Measurements from ENCODE around the gene OGFOD3.

The OGFOD3 gene

GRCh38 chr17:82411396-82412053, 6.9 kb downstream of the OGFOD3 start:
- ChIA-PET CTCF (no interaction called here), POLR2A (no interaction called here)
- TF ChIP-seq SP1 (IDR thresholded peaks at IDR 0.05) (no peak), ZNF384 (IDR thresholded peaks at IDR 0.05) (no peak), CTBP1 (IDR thresholded peaks at IDR 0.05; ENCODE audit: borderline replicate concordance) (no peak), LEF1 (IDR thresholded peaks at IDR 0.05; ENCODE audit: borderline replicate concordance) (no peak), FOXA1 (IDR thresholded peaks at IDR 0.05) (no peak), ARNT (IDR thresholded peaks at IDR 0.05) (no peak), ELF4 (IDR thresholded peaks at IDR 0.05) (no peak)
- no peak for DNase-seq (ENCODE audit: extremely low spot score)

GRCh38 chr17:82410014-82410716, 8.2 kb downstream of the OGFOD3 start:
- no peak for DNase-seq (ENCODE audit: extremely low spot score)
- CTCF ChIA-PET = interaction anchor here (0.7 kb wide), 1 partner anchor 59 kb away, joined by 5 read pairs; no protein-coding TSS in a partner anchor
- TF ChIP-seq SUZ12 (IDR thresholded peaks at IDR 0.05) (no peak), L3MBTL2 (conservative IDR thresholded peaks at IDR 0.05) (no peak), FOXA1 (IDR thresholded peaks at IDR 0.05) (no peak), ELF4 (IDR thresholded peaks at IDR 0.05) (no peak), BHLHE40 (IDR thresholded peaks at IDR 0.05; ENCODE audit: borderline replicate concordance) (no peak), ZNF384 (IDR thresholded peaks at IDR 0.05) (no peak), CTBP1 (IDR thresholded peaks at IDR 0.05; ENCODE audit: borderline replicate concordance) (no peak), LEF1 (IDR thresholded peaks at IDR 0.05; ENCODE audit: borderline replicate concordance) (no peak), SP1 (IDR thresholded peaks at IDR 0.05) (no peak)
- POLR2A ChIA-PET = no interaction called here

GRCh38 chr17:82408938-82409318, 9.5 kb downstream of the OGFOD3 start:
- TF ChIP-seq ELF4 (IDR thresholded peaks at IDR 0.05) = no peak
- ChIA-PET CTCF (interaction anchor here (0.7 kb wide), 1 partner anchor 173 kb away, joined by 3 read pairs; no protein-coding TSS in a partner anchor), POLR2A (no interaction called here)
- DNase-seq (ENCODE audit: extremely low spot score) = no peak

GRCh38 chr17:82408288-82408937, 10.0 kb downstream of the OGFOD3 start:
- POLR2A ChIA-PET = no interaction called here

GRCh38 chr17:82407255-82407654, 11.1 kb downstream of the OGFOD3 start:
- TF ChIP-seq HDGF (IDR thresholded peaks at IDR 0.05; ENCODE audit: borderline replicate concordance) (no peak), PKNOX1 (IDR thresholded peaks at IDR 0.05) (no peak), L3MBTL2 (conservative IDR thresholded peaks at IDR 0.05) (no peak), FOXA1 (IDR thresholded peaks at IDR 0.05) (no peak), SUZ12 (IDR thresholded peaks at IDR 0.05) (no peak)
- CTCF ChIA-PET = no interaction called here
- DNase-seq (ENCODE audit: extremely low spot score) = no peak
- POLR2A ChIA-PET = no interaction called here

More at GRCh38 chr17:82408288-82408937, 10.0 kb downstream of the OGFOD3 start:
- TF ChIP-seq BHLHE40 (IDR thresholded peaks at IDR 0.05; ENCODE audit: borderline replicate concordance) (no peak), ARNT (IDR thresholded peaks at IDR 0.05) (no peak), TARDBP (IDR thresholded peaks at IDR 0.05) (no peak), NFRKB (IDR thresholded peaks at IDR 0.05) (no peak), SUZ12 (IDR thresholded peaks at IDR 0.05) (no peak), CTBP1 (IDR thresholded peaks at IDR 0.05; ENCODE audit: borderline replicate concordance) (no peak), L3MBTL2 (conservative IDR thresholded peaks at IDR 0.05) (no peak), SP1 (IDR thresholded peaks at IDR 0.05) (no peak), LEF1 (IDR thresholded peaks at IDR 0.05; ENCODE audit: borderline replicate concordance) (no peak), ELF4 (IDR thresholded peaks at IDR 0.05) (no peak), PKNOX1 (IDR thresholded peaks at IDR 0.05) (no peak), HDGF (IDR thresholded peaks at IDR 0.05; ENCODE audit: borderline replicate concordance) (no peak), FOXM1 (IDR thresholded peaks at IDR 0.05; ENCODE audit: borderline replicate concordance) (no peak), ZNF384 (IDR thresholded peaks at IDR 0.05) (no peak), FOXA1 (IDR thresholded peaks at IDR 0.05) (no peak), FOXK2 (IDR thresholded peaks at IDR 0.05) (no peak)
- CTCF ChIA-PET = no interaction called here
- DNase-seq (ENCODE audit: extremely low spot score) = no peak

- no peak for TF ChIP-seq TARDBP (IDR thresholded peaks at IDR 0.05)
- TF ChIP-seq BHLHE40 (IDR thresholded peaks at IDR 0.05; ENCODE audit: borderline replicate concordance) = no peak
- no peak for TF ChIP-seq FOXK2 (IDR thresholded peaks at IDR 0.05)
- TF ChIP-seq FOXA1 (IDR thresholded peaks at IDR 0.05) = no peak
- no peak for TF ChIP-seq ZNF384 (IDR thresholded peaks at IDR 0.05)
- TF ChIP-seq CTBP1 (IDR thresholded peaks at IDR 0.05; ENCODE audit: borderline replicate concordance) = no peak
- TF ChIP-seq NFRKB (IDR thresholded peaks at IDR 0.05) = no peak
- no peak for TF ChIP-seq SP1 (IDR thresholded peaks at IDR 0.05)
- no peak for TF ChIP-seq ELF4 (IDR thresholded peaks at IDR 0.05)
- TF ChIP-seq LEF1 (IDR thresholded peaks at IDR 0.05; ENCODE audit: borderline replicate concordance) = no peak
- TF ChIP-seq FOXM1 (IDR thresholded peaks at IDR 0.05; ENCODE audit: borderline replicate concordance) = no peak
- TF ChIP-seq PKNOX1 (IDR thresholded peaks at IDR 0.05) = no peak
- TF ChIP-seq HDGF (IDR thresholded peaks at IDR 0.05; ENCODE audit: borderline replicate concordance) = no peak
- TF ChIP-seq SUZ12 (IDR thresholded peaks at IDR 0.05) = no peak
- no peak for TF ChIP-seq L3MBTL2 (conservative IDR thresholded peaks at IDR 0.05)
- no peak for TF ChIP-seq ARNT (IDR thresholded peaks at IDR 0.05)
- ChIA-PET CTCF (no interaction called here), POLR2A (no interaction called here)
- DNase-seq (ENCODE audit: extremely low spot score) = no peak
These were observed 12.2 kb downstream of the OGFOD3 start for GRCh38 chr17:82406131-82406671.
